ENCODE measurements around the gene CPXM2. TPM values are rescaled to one million over a fixed set of nuclear protein-coding genes. Genes with fewer than 3 reads are reported as not detected.

CPXM2 gene
- total and polyA plus RNA-seq, 4 donors, result 0.05 to 0.92 (median 0.44) TPM

GRCh38 chr10:123859653-123860050 lies 32.0 kb downstream of the CPXM2 start:
- TF ChIP-seq CTCF (IDR thresholded peaks at IDR 0.05; ENCODE audit: low read depth, low read length, missing input control), result no peak
- WGBS, result 85% methylated on average over 10 of the region's 10 CpGs
- Histone ChIP-seq H3K4me3 (ENCODE audit: low read depth in 1 of 3, low read length in 3 of 3) (no peak overlapping the region), H3K27ac (ENCODE audit: low read depth in 1 of 2, low read length in 2 of 2) (no peak overlapping the region), H3K27me3 (ENCODE audit: control insufficient read depth in 4 of 4, insufficient read depth in 4 of 4, low read length in 3 of 4) (peaks cover 0 to 6% (median 1%) of the 10 kb centered on the region in 4 donors), H3K4me1 (ENCODE audit: control insufficient read depth in 4 of 4, insufficient read depth in 4 of 4, low read length in 3 of 4) (no peaks in the 10 kb centered on the region), H3K9me3 (ENCODE audit: control insufficient read depth in 4 of 4, low read length in 3 of 4) (no peaks in the 10 kb centered on the region), H3K9ac (ENCODE audit: low read depth in 1 of 2, low read length in 2 of 2) (no peak overlapping the region), H3K36me3 (ENCODE audit: control insufficient read depth in 4 of 4, insufficient read depth in 3 of 4, low read depth in 1 of 4, low read length in 3 of 4) (no peaks in the 10 kb centered on the region)
- DNase-seq (ENCODE audit: low spot score), result no peak

GRCh38 chr10:123858907-123859652 lies 32.5 kb downstream of the CPXM2 start:
- no peak for DNase-seq (ENCODE audit: low spot score)
- H3K27ac ChIP-seq (ENCODE audit: low read depth in 1 of 2, low read length in 2 of 2), result no peak overlapping the region

More at GRCh38 chr10:123858907-123859652, 32.5 kb downstream of the CPXM2 start:
- TF ChIP-seq HNF4A (conservative IDR thresholded peaks at IDR 0.05), result no peak
- no peak for TF ChIP-seq TAF1 (conservative IDR thresholded peaks at IDR 0.05)
- TF ChIP-seq MAX (IDR thresholded peaks at IDR 0.05), result no peak
- TF ChIP-seq CTCF (IDR thresholded peaks at IDR 0.05; ENCODE audit: low read depth, low read length, missing input control), result no peak
- TF ChIP-seq ZBTB33 (IDR thresholded peaks at IDR 0.05), result no peak
- TF ChIP-seq REST (IDR thresholded peaks at IDR 0.05), result no peak
- TF ChIP-seq GABPA (IDR thresholded peaks at IDR 0.05 in 1 of 2, conservative IDR thresholded peaks at IDR 0.05 in 1 of 2), result no peak
- TF ChIP-seq YY1 (IDR thresholded peaks at IDR 0.05), result no peak
- TF ChIP-seq RXRA (IDR thresholded peaks at IDR 0.05), result no peak
- TF ChIP-seq HNF4G (IDR thresholded peaks at IDR 0.05), result no peak
- TF ChIP-seq JUND (IDR thresholded peaks at IDR 0.05), result no peak
- no peak for TF ChIP-seq SP1 (IDR thresholded peaks at IDR 0.05)
- TF ChIP-seq EGR1 (IDR thresholded peaks at IDR 0.05; ENCODE audit: low read depth in 2 of 2), result no peak
- no peak for TF ChIP-seq FOXA2 (IDR thresholded peaks at IDR 0.05)
- no peak for TF ChIP-seq NR2F2 (IDR thresholded peaks at IDR 0.05)
- no peak for TF ChIP-seq RAD21 (IDR thresholded peaks at IDR 0.05)
- no peak for TF ChIP-seq ATF3 (IDR thresholded peaks at IDR 0.05)
- no peak for TF ChIP-seq FOXA1 (IDR thresholded peaks at IDR 0.05)
- WGBS, result 81% methylated on average over 20 of the region's 20 CpGs
- Histone ChIP-seq H3K36me3 (ENCODE audit: control insufficient read depth in 4 of 4, insufficient read depth in 3 of 4, low read depth in 1 of 4, low read length in 3 of 4) (no peaks in the 10 kb centered on the region), H3K9me3 (ENCODE audit: control insufficient read depth in 4 of 4, low read length in 3 of 4) (no peaks in the 10 kb centered on the region), H3K4me3 (ENCODE audit: low read depth in 1 of 3, low read length in 3 of 3) (no peak overlapping the region), H3K27me3 (ENCODE audit: control insufficient read depth in 4 of 4, insufficient read depth in 4 of 4, low read length in 3 of 4) (peaks cover 0 to 6% (median 1%) of the 10 kb centered on the region in 4 donors), H3K9ac (ENCODE audit: low read depth in 1 of 2, low read length in 2 of 2) (no peak overlapping the region), H3K4me1 (ENCODE audit: control insufficient read depth in 4 of 4, insufficient read depth in 4 of 4, low read length in 3 of 4) (no peaks in the 10 kb centered on the region)
